Raji (cell line): ENCODE measurements around the gene FAM184A.

ENCODE experiments used
- POLR2A ChIP-seq: IDR thresholded peaks from 2 replicates; pipeline ENCODE4 v1.6.1; 2011; ENCODE audit warnings: low read depth, low read length, control low read depth; ENCODE audit not compliant: insufficient read depth

The FAM184A gene

DNA sequence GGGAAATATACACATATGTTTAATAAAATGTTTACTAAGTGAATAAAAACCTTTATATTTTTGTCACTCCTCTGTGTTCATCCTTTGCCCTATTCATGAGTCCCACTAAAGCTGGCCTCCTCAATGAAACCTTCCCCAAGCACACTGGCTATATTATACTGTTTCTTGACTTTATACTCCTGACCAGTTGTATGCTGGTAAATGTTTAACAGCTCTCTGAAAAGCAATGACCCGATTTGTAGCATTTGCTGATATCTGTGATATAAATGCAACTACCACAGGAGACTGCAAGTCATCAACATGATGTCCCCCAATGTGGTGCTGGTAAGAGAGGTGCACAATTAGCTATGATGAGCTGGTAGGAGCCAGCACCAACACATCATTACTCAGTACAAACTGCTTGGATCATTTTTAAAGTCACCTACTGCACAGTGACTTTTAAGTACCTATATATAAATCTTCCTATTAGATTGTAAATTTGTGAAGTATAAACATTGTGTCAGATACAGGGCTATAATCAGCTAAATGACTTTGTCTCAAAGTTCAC, 78.9 kb downstream of the FAM184A start:
- no peak for TF ChIP-seq POLR2A

- TF ChIP-seq POLR2A: no peak
These were observed 82.1 kb downstream of the FAM184A start for GRCh38 chr6:118996289-118996820.

- no peak for TF ChIP-seq POLR2A
These were observed 84.6 kb downstream of the FAM184A start for GRCh38 chr6:118993803-118994251.

DNA sequence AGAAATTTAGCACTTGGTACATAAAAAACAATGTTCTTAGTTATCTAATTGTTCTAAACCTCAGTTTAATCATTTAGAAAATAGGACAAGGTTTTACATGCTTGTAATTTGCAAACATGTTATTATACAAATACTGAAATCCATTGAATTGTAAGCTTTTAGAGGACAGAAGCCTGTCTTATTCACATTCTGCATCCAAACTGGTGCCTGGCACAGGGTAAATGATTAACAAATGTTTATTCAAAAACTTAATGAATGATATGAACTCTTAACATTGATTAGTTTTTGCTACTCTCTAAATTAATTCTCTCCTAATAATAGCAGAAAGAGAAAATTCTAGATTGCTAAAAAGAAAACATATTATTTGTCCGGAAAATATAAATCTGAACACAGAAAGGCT, 85.1 kb downstream of the FAM184A start:
- TF ChIP-seq POLR2A: no peak

DNA sequence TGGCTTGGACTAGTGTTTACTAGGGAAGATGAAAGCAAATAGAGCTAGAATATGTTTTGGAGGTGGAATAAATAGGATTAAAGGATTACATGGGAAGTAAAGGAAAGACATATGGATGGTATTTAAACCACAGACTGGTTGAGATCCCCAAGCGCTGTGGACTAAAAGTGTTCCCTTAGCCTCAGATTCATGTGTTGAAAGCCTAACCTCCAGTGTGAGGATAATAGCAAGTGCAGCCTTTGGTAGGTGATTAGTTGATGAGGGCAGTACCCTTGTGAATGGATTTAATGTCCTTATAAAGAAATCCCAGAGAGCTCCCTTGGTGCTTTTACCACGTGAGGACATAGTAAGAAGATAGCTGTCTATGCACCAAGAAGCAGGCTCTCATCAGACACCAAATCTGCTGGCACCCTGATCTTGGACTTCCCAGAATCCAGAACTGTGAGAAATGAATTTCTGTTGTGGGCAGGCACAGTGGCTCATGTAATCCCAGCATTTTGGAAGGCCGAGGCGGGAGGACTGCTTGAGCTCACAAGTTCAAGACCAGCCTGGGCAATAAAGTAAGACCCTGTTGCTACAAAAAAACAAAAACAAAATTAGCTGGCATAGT, 86.2 kb downstream of the FAM184A start:
- TF ChIP-seq POLR2A: no peak

DNA sequence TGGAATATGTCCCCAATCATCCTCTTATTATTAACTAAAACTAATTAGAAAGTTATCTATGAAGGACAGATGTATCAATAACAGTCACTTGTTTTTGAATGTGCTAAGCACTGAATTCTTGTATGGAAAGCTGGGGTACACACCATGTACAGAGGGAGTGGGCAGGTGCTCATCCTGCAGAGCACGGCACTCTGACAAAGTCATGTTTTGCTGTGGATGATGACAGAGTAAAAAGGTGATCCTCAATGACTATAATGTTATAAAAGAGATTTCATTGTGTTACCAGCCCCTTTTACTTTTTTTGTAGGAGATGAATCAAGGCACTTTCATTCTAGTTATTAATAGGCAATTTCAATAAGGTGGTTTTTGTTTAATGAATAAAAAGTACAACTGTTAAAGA, 92.2 kb downstream of the FAM184A start:
- no peak for TF ChIP-seq POLR2A

DNA sequence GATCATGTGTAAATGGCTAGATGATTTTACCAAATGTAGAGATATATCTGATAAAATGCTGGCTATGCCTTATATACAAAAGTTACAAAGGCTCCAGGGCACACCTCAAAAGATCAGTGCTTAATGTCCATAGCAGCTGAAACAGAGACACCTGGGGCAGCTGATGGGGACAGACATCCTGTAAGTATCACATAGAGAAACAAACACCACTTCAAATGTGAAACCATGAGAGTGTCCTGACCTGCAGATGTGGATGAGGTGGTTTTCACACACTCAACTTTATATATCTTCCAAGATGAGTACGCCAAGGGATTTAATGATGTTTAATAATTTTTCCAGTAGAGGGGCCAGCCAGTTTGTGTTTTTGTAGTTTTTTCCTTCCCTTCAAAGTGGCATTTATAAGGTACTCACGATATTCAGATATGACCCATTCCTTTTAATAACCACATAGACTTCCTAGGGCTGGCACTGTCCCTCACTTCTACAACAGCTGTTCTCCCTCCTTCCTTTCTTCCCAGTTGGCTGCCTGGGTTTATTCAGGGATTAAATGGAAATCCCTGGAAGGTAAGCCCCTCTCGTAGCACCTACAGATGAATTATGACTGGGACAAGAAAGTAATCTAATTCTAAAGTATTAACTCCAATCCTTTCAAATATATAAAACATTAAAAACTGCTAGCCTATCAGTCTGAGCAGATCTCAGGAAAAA, 93.2 kb downstream of the FAM184A start:
- TF ChIP-seq POLR2A: no peak

- TF ChIP-seq POLR2A: no peak
These were observed 94.1 kb downstream of the FAM184A start for GRCh38 chr6:118984342-118984741.

DNA sequence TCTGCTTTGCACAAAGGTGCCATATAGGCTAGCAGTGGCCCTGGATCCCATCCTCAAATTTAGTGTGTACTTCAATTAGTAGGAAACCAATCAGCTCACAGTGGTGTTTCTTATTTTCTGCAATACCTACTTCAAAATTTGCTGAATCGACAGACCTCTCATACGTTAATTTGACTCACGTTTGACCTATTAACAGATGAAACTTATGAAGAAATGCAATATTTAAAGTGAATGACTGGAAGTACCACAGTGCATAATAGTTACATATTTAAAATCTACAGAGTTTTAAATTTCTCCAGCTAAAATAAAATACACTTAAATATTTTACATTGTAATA, 95.9 kb downstream of the FAM184A start:
- no peak for TF ChIP-seq POLR2A

GRCh38 chr6:118981884-118982574, 96.4 kb downstream of the FAM184A start:
- TF ChIP-seq POLR2A: no peak

GRCh38 chr6:118980063-118980462, 98.4 kb downstream of the FAM184A start:
- TF ChIP-seq POLR2A: no peak

GRCh38 chr6:118974790-118975189, 103.7 kb downstream of the FAM184A start:
- no peak for TF ChIP-seq POLR2A

DNA sequence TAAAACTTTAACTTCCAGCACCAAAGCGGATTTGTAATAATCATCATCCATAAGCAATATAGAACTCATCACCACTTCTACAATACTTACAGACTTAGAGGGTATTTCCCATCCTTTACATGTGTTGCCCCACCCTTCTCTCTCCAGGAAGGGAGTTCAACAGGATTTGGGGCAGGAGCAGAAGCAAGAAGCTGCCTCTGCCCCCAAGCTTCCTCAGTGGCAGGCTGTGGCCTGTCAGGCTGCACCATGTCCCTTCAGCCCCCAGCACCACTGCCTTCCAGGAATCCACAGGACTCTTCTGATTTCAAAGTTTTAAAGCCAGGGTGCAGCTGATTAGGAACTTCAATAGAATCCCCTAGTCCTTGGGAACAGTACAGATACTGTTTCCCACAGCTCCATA, 106.8 kb downstream of the FAM184A start:
- TF ChIP-seq POLR2A: no peak

GRCh38 chr6:118970866-118971265, 107.6 kb downstream of the FAM184A start:
- no peak for TF ChIP-seq POLR2A

DNA sequence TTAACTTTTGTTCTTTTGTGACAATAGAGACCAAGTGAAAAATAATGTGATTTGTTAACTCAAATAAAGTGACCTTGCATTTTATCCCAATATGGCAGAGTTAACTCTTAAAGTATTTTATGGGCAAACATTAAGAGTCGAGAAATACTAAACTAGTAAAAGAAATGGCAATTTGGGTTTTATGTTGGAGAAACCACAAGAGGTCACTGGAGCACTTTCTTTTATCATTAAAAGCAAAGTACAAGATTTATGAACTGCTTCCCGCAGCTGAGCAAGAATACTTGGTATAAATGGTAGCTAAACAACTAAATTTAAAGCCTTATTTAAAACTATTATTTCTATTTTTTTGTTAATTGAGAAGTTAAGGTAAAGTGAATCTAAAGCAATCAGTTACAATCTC, 110.0 kb downstream of the FAM184A start:
- no peak for TF ChIP-seq POLR2A

DNA sequence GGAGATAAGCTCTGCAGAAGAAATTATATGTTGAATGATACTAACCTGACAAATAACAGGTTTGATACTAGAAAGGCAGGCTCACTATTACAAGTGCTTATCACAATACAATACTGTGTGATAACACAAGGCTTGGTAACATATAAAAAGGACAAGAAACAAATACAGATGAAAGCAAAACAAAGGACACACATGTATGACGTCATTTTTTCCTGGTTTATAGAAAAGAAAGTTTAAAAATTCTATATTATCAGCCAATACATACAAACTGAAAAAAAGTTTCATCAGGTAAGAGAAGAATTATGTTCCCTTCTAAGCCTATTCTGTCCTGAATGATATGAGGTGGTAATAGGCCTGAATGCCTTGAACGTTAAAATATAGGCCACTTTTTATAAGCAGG, 111.2 kb downstream of the FAM184A start:
- TF ChIP-seq POLR2A: no peak

GRCh38 chr6:118965843-118966370, 112.6 kb downstream of the FAM184A start:
- TF ChIP-seq POLR2A: no peak
